Measurements from ENCODE around the gene CYP27A1. TPM values are rescaled to one million over a fixed set of nuclear protein-coding genes. Genes with fewer than 3 reads are reported as not detected.

The CYP27A1 gene
- total and polyA plus RNA-seq, 4 donors, result 112 to 354 (median 305) TPM

DNA sequence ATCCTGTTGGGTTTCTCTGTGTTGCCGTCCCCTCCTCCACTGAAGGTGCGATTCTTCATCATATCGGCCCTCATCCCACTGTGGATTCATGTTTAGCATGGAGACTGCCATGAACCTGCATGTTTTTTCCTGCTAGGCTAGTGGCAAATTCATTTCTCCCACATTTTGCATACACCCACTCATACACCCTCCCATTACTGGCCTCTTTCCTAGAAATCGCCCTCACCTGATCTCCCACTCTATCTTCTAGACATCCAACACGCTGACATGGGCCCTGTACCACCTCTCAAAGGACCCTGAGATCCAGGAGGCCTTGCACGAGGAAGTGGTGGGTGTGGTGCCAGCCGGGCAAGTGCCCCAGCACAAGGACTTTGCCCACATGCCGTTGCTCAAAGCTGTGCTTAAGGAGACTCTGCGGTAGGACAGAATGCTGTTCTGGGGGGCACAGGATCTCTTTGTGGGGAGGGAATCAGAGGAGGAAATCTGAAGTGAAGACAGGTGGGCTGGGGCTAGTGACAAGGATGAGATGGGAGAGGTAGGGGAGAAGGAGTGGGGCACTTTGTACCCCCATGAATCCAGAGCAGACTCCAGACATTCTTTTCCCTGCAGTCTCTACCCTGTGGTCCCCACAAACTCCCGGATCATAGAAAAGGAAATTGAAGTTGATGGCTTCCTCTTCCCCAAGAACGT, 32.0 kb downstream of the CYP27A1 start:
- TF ChIP-seq, protein P1, sequence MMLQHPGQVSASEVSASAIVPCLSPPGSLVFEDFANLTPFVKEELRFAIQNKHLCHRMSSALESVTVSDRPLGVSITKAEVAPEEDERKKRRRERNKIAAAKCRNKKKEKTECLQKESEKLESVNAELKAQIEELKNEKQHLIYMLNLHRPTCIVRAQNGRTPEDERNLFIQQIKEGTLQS (IDR thresholded peaks at IDR 0.05), result no peak
- TF ChIP-seq EGR1 (IDR thresholded peaks at IDR 0.05; ENCODE audit: low read depth in 2 of 2) (no peak), NR2F2 (IDR thresholded peaks at IDR 0.05) (no peak), FOXA2 (IDR thresholded peaks at IDR 0.05) (no peak), RAD21 (IDR thresholded peaks at IDR 0.05) (no peak), FOXA1 (IDR thresholded peaks at IDR 0.05) (no peak), HNF4A (conservative IDR thresholded peaks at IDR 0.05) (no peak), JUND (IDR thresholded peaks at IDR 0.05) (no peak), GABPA (IDR thresholded peaks at IDR 0.05 in 1 of 2, conservative IDR thresholded peaks at IDR 0.05 in 1 of 2) (no peak), YY1 (IDR thresholded peaks at IDR 0.05) (no peak)
- TF ChIP-seq, protein P2, sequence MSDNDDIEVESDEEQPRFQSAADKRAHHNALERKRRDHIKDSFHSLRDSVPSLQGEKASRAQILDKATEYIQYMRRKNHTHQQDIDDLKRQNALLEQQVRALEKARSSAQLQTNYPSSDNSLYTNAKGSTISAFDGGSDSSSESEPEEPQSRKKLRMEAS (IDR thresholded peaks at IDR 0.05), result no peak
- TF ChIP-seq, protein P3, sequence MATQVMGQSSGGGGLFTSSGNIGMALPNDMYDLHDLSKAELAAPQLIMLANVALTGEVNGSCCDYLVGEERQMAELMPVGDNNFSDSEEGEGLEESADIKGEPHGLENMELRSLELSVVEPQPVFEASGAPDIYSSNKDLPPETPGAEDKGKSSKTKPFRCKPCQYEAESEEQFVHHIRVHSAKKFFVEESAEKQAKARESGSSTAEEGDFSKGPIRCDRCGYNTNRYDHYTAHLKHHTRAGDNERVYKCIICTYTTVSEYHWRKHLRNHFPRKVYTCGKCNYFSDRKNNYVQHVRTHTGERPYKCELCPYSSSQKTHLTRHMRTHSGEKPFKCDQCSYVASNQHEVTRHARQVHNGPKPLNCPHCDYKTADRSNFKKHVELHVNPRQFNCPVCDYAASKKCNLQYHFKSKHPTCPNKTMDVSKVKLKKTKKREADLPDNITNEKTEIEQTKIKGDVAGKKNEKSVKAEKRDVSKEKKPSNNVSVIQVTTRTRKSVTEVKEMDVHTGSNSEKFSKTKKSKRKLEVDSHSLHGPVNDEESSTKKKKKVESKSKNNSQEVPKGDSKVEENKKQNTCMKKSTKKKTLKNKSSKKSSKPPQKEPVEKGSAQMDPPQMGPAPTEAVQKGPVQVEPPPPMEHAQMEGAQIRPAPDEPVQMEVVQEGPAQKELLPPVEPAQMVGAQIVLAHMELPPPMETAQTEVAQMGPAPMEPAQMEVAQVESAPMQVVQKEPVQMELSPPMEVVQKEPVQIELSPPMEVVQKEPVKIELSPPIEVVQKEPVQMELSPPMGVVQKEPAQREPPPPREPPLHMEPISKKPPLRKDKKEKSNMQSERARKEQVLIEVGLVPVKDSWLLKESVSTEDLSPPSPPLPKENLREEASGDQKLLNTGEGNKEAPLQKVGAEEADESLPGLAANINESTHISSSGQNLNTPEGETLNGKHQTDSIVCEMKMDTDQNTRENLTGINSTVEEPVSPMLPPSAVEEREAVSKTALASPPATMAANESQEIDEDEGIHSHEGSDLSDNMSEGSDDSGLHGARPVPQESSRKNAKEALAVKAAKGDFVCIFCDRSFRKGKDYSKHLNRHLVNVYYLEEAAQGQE (IDR thresholded peaks at IDR 0.05), result no peak
- TF ChIP-seq, protein P4, sequence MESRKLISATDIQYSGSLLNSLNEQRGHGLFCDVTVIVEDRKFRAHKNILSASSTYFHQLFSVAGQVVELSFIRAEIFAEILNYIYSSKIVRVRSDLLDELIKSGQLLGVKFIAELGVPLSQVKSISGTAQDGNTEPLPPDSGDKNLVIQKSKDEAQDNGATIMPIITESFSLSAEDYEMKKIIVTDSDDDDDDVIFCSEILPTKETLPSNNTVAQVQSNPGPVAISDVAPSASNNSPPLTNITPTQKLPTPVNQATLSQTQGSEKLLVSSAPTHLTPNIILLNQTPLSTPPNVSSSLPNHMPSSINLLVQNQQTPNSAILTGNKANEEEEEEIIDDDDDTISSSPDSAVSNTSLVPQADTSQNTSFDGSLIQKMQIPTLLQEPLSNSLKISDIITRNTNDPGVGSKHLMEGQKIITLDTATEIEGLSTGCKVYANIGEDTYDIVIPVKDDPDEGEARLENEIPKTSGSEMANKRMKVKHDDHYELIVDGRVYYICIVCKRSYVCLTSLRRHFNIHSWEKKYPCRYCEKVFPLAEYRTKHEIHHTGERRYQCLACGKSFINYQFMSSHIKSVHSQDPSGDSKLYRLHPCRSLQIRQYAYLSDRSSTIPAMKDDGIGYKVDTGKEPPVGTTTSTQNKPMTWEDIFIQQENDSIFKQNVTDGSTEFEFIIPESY (IDR thresholded peaks at IDR 0.05), result no peak
- Histone ChIP-seq H3K27ac (ENCODE audit: low read depth in 1 of 2, low read length in 2 of 2) (no peak overlapping the region), H3K36me3 (ENCODE audit: control insufficient read depth in 4 of 4, insufficient read depth in 3 of 4, low read depth in 1 of 4, low read length in 3 of 4) (peaks cover 13 to 70% (median 56%) of the 10 kb centered on the region in 4 donors), H3K27me3 (ENCODE audit: control insufficient read depth in 4 of 4, insufficient read depth in 4 of 4, low read length in 3 of 4) (no peaks in the 10 kb centered on the region), H3K4me1 (ENCODE audit: control insufficient read depth in 4 of 4, insufficient read depth in 4 of 4, low read length in 3 of 4) (no peaks in the 10 kb centered on the region), H3K9me3 (ENCODE audit: control insufficient read depth in 4 of 4, low read length in 3 of 4) (no peaks in the 10 kb centered on the region), H3K9ac (ENCODE audit: low read depth in 1 of 2, low read length in 2 of 2) (no peak overlapping the region), H3K4me3 (ENCODE audit: low read depth in 1 of 3, low read length in 3 of 3) (no peak overlapping the region)
- no peak for DNase-seq (ENCODE audit: low spot score)
- 78% methylated on average over 11 of the region's 11 CpGs for WGBS

DNA sequence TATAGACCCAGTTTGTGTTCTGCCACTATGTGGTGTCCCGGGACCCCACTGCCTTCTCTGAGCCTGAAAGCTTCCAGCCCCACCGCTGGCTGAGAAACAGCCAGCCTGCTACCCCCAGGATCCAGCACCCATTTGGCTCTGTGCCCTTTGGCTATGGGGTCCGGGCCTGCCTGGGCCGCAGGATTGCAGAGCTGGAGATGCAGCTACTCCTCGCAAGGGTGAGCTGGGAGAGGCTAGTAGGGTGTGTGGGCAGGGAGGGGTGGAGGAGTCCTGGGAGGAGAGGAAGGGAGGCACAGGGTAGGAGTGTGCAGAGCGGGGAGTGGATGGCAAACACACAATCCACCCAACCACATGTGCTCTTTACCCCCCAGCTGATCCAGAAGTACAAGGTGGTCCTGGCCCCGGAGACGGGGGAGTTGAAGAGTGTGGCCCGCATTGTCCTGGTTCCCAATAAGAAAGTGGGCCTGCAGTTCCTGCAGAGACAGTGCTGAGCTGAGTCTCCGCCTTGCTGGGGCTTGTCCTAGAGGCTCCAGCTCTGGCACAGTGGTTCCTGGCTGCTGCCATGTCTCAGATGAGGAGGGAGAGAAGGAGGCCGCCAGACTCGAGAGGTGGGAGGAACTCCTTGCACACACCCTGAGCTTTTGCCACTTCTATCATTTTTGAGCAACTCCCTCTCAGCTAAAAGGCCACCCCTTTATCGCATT, 32.7 kb downstream of the CYP27A1 start:
- no peaks in the 10 kb centered on the region for H3K9me3 ChIP-seq (ENCODE audit: control insufficient read depth in 4 of 4, low read length in 3 of 4)
- no peak for TF ChIP-seq JUND (IDR thresholded peaks at IDR 0.05)
- TF ChIP-seq, protein P4 (IDR thresholded peaks at IDR 0.05), result no peak
- TF ChIP-seq TAF1 (conservative IDR thresholded peaks at IDR 0.05), result no peak
- peaks cover 14 to 72% (median 58%) of the 10 kb centered on the region in 4 donors for H3K36me3 ChIP-seq (ENCODE audit: control insufficient read depth in 4 of 4, insufficient read depth in 3 of 4, low read depth in 1 of 4, low read length in 3 of 4)
- no peaks in the 10 kb centered on the region for H3K4me1 ChIP-seq (ENCODE audit: control insufficient read depth in 4 of 4, insufficient read depth in 4 of 4, low read length in 3 of 4)
- no peak for DNase-seq (ENCODE audit: low spot score)
- no peak overlapping the region for H3K4me3 ChIP-seq (ENCODE audit: low read depth in 1 of 3, low read length in 3 of 3)
- H3K9ac ChIP-seq (ENCODE audit: low read depth in 1 of 2, low read length in 2 of 2), result no peak overlapping the region
- H3K27ac ChIP-seq (ENCODE audit: low read depth in 1 of 2, low read length in 2 of 2), result no peak overlapping the region
- no peaks in the 10 kb centered on the region for H3K27me3 ChIP-seq (ENCODE audit: control insufficient read depth in 4 of 4, insufficient read depth in 4 of 4, low read length in 3 of 4)
- 91% methylated on average over 13 of the region's 13 CpGs for WGBS
